HG02852 (cell line): ENCODE results near the gene C16orf54.
"Not testable (repeated sequence)": the region's sequence is repeated elsewhere in the genome, so short reads cannot be mapped to it uniquely, and the experiment has no call there.

Source experiments
- ATAC-seq: cut with Tn5 transposase; IDR thresholded peaks from one replicate; pipeline ENCODE4 v1.9.1; 2021; ENCODE audit warnings: mild to moderate bottlenecking, moderate library complexity; ENCODE audit not compliant: unreplicated experiment

The C16orf54 gene

DNA sequence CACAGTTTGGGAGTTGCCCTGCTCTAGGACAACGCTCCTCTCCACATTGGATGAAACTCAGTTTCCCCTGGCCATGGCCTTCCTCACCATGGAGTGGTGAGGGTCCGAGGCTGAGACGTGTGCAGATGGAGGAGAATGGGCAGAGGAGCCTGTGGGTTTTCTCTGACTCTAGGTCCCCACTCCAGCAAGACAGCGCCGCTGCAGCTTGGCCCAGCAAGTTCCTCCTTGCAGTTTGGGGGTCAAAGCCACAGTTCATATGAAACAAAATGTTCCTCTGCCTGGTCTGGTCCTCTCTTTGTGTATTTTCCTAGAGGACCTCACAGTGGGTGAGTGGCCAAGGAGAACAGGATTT, 2.3 kb downstream of the C16orf54 start:
- no peak for ATAC-seq

DNA sequence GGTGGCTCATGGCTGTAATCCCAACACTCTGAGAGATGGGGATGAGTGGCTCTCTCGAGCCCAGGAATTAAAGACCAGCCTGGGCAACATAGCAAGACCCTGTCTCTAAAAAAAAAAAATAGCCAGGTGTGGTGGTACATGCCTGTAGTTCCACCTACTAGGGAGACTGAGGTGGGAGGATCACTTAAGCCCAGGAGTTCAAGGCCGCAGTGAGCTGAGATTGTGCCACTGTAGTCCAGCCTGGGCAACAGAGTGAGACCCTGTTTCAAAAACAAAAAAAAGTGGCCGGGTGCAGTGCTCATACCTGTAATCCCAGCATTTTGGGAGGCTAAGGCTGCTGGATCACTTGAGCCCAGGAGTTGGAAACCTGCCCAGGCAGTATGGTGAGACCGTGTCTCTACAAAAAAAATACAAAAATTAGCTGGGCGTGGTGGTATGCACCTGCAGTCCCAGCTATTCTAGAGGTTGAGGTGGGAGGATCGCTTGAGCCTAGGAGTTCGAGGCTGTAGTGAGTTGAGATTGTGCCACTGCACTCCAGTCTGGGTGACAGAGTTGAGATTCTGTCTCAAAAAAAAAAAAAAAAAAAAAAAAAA, 3.0 kb downstream of the C16orf54 start:
- no peak for ATAC-seq

DNA sequence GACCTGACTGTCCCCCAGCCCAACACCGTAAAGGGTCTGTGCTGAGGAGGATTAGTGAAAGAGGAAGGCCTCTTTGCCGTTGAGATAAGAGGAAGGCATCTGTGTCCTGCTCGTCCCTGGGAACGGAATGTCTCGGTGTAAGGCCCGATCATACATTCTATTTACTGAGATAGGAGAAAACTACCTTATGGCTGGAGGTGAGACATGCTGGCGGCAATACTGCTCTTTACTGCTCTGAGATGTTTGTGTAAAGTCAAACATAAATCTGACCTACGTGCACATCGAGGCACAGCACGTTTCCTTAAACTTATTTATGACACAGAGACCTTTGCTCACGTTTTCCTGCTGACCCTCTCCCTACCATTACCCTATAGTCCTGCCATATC, 5.2 kb downstream of the C16orf54 start:
- not testable (repeated sequence) for ATAC-seq

DNA sequence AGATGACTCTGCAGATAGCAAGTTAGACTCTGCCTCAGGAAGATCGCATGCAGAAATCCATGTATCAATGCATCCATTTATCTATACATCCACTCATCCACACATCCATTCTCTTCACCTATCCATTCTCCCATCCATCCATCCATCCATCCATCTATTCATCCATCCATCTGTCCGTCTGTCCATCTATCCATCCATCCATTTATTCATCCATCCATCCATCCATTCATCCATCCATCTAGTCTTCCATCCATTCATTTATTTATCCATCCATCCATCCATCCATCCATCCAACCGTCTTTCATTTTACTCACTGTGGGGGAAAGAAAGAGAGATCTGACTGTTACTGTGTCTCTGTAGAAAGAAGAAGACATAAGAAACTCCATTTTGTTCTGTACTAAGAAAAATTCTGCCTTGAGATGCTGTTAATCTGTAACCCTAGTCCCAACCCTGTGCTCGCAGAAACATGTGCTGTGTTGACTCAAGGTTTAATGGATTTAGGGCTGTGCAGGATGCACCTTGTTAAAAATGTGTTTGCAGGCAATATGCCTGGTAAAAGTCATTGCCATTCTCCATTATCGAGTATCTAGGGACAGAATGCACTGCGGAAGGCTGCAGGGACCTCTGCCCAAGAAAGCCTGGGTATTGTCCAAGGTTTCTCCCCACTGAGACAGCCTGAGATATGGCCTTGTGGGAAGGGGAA, 5.7 kb downstream of the C16orf54 start:
- not testable (repeated sequence) for ATAC-seq

DNA sequence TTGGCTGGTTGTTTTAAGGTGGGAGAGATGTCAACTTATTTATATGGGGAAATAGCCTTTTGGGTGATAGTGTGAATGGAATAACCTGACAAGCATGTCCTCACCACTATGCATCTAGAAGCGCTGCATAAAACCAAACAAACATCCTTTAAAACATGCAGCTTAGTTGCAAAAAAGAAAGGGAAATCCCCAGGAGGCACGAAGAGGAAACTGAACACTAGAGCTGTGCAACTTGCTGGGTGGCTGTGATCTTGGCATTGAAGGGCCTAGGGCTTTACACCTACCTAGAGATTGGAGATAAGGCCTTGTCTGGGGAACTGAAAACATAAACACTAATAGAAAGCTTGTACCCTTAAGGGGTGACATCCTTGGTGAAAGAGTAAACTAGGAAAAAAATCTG, 7.3 kb downstream of the C16orf54 start:
- no peak for ATAC-seq

DNA sequence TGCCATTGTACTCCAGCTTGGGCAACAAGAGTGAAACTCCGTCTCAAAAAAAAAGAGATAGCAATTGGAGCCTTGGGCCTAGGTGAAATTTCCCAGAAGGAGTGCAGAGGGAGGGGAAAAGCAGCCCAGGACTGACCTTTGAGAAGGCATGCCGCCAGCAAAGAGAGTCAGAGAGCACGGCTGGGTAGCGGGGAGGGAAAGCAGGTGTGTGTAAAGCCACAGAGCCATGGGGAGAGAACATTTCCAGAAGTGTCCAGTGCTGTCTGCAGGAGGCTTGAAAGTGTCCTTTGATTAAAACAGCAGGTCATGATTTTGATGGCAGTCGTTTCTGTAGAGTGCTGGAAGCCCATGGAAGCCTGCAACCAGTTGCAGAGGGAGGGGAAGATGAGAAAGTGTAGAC, 8.1 kb downstream of the C16orf54 start:
- ATAC-seq, result no peak

DNA sequence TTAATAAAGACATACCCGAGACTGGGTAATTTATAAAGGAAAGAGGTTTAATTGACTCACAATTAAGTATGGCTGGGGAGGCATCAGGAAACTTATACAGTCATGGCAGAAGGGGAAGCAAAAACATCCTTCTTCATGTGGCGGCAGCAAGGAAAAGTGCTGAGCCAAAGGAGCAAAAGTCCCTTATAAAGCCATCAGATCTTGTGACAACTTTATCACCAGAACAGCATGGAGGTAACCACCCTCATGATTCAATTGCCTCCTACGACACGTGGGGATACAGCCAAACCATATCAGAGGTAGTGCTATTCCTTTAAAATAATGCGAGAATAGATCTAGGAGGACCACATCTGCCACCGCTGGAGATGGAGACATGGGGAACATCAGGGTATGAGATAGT, 9.0 kb downstream of the C16orf54 start:
- ATAC-seq, result no peak

DNA sequence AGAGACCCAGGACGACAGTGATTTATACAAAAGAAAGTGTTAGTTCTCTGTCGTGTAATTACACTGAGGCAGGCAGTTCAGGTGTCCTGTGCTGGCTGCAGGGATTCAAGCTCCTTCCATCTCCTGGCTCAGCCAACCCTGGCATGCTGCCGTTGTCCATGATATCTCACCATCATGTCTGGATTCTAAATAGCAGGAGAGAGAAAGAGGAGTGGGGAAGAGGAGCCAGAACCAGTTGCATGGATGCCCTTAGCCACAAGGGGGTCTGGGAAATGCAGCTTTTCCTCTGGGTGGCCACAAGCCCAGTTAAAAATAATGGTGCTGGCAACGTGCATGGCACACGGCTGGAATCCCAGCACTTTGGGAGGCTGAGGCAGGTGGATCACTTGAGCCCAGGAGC, 9.7 kb downstream of the C16orf54 start:
- ATAC-seq, result no peak

DNA sequence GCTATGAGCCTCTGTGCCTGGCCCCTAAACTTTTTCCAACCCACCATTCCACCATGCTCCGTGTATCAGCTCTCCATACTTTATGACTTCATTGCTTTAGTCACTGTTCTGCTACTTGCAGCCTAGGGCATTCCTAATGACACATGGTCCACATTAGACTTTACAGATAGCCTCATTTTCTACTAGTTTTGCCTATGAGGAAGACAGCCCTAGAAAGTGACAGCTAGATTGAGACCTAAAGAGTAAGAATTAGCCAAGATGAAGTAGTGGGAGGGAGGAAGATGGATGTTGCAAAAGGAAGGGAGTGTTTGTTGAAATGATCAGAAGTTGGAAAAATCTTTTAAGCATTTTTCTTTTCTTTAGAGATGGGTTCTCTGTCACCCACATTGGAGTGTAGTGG, 11.0 kb downstream of the C16orf54 start:
- no peak for ATAC-seq

DNA sequence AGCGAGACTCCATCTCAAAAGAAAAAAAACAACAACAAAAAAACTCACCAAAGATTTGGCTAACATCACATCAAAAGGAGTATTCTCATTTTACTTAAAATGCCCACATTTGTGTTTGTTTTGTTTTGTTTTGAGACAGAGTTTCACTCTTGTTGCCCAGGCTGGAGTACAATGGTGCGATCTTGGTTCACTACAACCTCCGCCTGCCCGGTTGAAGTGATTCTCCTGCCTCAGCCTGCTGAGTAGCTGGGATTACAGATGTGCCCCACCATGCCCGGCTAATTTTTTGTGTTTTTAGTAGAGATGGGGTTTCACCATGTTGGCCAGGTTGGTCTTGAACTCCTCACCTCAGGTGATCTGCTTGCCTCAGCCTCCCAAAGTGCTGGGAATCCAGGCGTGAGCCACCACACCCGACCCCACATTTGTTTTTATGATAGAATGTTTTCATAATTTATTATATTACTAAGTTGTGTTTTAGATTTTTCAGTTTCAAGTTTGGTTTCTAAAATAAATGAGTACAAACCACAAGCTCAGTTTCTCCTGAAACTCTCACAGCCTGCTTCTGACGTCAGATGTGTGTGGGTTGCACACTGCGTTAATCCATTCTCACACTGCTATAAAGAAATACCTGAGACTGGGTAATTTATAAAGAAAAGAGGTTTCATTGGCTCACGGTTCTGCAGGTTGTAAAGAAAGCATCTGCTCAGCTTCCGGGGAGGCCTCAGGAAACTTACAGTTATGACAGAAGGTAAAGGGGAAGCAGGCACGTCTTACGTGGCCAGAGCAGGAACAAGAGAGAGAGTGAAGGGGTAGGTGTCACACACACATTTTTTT, 13.8 kb downstream of the C16orf54 start:
- peak; percentile 68 for ATAC-seq

DNA sequence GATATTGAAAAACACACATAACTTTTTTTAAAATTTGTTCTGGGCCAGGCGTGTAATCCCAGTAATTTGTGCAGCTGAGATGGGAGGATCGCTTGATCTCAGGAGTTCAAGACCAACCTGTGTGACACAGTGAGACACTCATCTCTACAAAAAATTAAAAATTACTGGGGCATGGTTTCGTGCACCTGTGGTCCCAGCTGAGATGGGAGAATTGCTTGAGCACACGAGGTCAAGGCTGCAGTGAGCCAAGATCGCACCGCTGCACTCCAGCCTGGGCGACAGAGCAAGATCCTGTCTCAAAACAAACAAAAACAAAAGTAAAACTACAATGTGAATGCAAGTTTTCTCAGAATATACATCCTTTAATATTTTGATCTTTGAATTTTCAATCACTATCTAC, 15.1 kb downstream of the C16orf54 start:
- ATAC-seq, result no peak

DNA sequence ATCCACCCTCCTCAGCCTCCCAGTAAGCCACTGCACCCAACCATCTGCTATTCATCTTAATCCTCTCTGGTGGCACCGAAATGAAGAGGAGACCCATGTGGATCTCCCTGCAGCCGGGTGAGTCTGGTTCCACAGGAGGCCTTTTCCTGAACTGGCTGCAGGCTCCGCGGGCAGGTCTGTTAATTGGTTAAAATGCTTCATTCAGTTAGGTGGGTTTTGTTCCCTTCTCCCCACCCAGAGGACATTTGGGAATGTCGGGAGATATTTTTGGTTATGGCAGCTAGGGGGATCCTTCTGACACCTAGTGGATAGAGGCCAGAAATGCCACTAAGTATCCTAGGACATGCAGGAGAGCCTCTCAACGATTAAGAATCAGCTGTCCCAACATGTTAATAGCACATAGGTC, 16.7 kb downstream of the C16orf54 start:
- no peak for ATAC-seq

DNA sequence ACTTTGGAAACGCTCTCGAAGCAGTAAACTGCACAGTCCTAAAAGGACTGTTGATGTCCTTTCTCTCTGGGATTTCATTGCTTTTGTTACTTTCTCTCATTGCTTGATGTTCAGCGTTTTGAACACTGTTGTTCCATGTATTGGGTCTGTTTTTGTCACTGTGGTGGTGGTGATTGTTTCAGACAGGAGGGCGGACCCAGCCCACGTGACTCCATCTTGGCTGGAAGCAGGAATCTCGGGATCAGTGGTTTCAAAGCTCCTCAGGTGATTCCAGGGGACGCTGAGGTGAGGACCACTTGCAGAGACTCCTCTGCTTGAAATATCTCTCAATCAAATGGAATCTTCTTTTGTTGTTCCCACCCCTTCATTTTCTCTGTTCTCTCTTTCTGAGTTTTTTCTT, 18.3 kb downstream of the C16orf54 start:
- no peak for ATAC-seq

DNA sequence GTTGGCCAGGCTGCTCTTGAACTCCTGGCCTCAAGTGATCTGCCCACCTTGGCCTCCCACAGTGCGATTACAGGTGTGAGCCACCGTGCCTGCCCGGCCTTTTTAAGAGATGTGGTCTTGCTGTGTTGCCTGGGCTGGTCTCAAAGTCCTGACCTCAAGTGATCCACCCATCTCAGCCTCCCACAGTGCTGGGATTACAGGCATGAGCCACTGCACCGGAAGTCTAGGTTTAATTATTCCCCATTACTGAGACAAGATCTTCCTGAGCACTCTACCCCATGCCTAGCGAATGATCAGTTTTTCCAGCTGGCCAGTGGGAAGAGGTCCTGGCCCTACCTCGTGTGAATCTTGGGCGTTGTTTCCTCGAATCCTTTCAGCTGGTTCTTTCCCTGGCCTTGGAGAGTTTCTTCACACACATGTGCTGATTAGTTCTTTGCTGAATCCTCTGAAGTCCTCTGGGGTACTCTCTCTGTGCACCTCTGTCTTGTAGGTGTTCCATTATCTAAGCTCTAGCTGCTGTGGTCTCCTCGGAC, 18.9 kb downstream of the C16orf54 start:
- no peak for ATAC-seq

DNA sequence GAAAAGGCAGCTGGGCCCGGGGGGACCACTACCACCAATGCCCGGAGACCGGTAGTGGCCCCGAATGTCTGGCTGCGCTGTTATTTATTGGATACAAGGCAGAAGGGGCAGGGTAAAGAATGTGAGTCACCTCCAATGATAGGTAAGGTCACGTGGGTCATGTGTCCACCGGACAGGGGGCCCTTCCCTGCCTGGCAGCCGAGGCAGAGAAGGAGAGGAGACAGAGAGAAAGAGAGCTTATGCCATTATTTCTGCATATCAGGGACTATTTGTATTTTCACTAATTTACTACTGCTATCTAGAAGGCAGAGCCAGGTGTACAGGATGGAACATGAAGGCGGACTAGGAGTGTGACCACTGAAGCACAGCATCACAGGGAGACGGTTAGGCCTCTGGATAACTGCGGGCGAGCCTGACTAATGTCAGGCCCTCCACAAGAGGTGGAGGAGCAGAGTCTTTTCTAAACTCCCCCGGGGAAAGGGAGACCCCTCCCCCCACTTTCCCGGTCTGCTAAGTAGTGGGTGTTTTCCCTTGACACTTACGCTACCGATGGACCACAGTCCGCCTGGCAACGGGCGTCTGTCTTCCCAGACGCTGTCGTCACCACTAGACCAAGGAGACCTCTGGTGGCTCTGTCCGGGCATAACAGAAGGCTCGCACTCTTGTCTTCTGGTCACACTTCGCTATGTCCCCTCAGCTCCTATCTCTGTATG, 24.5 kb downstream of the C16orf54 start:
- ATAC-seq, result not testable (repeated sequence)

DNA sequence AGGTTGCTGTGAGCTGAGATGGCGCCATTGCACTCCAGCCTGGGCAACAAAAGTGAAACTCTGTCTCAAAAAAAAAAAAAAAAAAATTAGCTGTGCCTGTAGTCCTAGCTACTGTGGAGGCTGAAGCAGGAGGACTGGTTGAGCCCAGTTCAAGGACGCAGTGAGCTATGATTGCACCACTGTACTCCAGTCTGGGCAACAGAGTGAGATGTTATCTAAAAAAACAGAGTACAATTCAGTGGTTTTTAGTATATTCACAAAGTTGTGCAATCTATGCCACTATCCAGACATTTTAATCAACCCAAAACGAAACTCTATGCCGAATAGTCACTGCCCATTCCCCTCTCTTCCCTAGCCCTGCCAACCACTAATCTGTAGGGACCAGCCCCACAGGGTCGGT, 25.1 kb downstream of the C16orf54 start:
- ATAC-seq, result no peak

DNA sequence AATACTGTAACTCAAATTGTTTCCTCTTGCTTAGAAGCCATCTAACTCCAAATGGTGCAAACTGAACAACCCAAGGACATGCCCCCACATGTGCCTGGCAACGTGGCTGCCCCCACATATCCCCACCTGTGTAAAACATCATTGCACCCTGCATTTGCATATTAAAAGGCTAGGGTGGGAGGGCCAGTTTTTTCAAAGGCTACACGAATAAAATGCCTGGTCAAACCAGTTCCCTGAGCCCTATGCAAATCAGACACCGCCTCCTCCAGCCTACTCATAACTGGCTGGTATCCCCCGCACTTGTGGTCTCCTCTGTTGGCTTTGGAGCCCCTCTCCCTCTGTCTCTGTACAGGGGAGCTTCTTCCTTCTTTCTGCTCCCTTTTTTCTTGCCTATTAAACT, 26.7 kb downstream of the C16orf54 start:
- ATAC-seq, result no peak

DNA sequence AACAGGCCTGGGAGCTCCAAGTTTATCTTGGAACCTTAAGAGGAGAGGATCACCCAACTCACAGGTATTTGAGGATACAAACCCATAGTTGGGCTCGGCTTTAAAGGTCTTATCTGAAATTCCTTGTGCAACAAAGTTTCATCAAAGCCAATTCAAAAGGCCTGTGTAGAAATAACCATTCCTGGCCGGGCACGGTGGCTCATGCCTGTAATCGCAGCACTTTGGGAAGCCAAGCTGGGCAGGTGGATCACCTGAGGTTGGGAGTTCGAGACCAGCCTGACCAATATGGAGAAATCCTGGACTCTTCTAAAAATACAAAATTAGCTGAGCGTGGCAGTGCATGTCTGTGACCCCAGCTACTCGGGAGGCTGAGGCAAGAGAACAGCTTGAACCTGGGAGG, 28.7 kb downstream of the C16orf54 start:
- no peak for ATAC-seq

DNA sequence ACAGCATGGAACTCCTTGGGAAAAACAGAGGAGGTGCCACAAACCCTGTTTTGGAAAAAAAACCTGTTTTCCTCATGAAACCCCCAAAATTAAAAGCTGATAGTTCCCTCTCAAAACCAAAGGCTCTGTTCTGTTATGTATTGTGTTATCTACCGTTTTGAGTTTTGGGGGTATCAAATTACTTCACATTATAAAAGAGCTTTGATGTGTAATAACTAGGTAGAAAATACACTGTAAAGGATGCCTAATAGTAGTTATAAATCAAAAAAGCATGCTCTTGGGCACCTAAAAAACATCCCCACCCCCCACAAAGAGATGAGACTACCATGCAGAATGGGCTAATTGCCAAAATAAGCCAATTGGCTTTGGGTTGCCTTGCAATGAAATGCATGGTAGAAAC, 30.8 kb downstream of the C16orf54 start:
- ATAC-seq, result no peak

DNA sequence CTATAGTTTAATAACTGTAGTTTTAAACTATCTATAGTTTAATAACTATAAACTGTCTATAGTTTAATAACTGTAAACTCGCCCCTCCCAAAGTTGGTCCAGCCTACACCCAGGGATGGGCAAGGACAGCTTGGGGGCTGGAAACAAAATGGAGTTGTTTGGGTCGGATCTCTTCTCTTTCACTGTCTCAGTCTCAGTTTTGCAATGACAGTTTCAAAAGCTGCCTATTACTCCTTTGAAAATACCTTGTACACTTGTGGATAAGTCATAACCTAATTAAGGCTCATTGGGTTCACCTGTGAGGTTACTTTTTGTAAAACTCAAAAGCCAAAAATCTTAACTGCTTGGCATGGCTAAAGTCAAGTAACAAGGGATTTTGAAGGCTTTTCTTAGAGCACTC, 31.4 kb downstream of the C16orf54 start:
- ATAC-seq, result no peak

DNA sequence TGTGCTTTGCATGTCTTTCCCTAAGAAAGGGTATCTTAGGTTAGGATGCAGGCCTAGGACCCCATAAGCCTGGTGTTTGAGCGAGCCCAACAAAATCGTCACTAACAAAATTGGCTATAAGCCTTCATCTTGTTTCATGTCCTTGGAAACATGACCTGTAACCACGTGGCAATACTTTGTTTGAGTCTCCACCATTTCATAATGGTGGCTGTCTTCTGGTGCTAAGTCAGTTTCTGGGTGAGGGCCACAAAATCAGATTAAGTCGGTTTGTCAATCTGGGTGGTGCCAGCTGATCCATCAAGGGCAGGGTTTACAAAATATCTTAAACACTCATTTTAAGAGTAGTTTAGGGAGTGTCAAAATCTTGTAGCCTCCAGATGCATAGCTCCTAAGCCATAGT, 33.0 kb downstream of the C16orf54 start:
- no peak for ATAC-seq
